ENCODE data around the gene KRT73.

DNA sequence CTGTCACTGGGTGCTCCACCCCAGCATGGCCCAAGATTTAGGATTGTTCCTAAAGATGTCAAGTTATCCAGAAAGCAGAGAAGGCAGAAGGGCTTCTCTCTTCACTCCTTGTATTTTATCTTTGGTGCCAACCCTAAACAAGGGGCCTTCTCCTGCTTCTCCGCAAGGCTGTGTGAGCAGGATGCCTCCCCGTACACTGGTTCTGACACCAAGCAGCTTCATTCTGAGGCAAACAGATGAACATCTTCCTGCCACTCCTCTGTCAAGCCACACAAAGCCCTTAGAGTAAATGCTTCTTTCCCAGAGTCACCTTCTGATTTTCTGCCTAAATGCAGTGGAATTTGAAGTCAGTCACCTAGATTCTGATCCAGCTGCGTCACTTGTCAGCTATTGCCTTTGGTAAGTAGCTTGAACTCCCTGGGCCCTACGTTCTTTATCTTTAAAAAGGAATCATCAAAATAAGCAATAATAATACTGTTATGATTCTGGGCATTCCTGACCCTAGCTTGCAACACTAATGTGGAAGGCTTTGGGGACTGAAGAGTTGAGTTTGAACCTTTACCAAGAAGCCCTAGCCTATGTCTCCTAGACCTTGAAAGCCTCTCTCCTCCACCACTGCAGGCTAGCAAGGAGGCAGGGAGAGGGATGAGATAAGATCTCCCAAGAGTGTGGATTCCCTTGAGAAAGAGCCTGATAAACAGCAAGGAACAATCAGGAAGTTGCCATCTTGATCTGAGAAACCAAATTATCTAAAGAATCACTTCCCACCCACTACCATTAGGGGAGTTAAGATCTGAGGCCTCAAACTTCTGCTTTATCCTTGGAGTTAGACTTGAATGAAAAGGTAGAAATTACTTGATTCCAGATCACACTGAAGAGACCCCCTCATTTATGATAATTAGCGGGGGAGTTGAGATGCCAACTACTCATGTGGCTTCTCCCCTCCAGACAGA, 5.7 kb downstream of the KRT73 start:
- TF ChIP-seq, protein P1, sequence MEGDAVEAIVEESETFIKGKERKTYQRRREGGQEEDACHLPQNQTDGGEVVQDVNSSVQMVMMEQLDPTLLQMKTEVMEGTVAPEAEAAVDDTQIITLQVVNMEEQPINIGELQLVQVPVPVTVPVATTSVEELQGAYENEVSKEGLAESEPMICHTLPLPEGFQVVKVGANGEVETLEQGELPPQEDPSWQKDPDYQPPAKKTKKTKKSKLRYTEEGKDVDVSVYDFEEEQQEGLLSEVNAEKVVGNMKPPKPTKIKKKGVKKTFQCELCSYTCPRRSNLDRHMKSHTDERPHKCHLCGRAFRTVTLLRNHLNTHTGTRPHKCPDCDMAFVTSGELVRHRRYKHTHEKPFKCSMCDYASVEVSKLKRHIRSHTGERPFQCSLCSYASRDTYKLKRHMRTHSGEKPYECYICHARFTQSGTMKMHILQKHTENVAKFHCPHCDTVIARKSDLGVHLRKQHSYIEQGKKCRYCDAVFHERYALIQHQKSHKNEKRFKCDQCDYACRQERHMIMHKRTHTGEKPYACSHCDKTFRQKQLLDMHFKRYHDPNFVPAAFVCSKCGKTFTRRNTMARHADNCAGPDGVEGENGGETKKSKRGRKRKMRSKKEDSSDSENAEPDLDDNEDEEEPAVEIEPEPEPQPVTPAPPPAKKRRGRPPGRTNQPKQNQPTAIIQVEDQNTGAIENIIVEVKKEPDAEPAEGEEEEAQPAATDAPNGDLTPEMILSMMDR (conservative IDR thresholded peaks at IDR 0.05 in 1 of 2, IDR thresholded peaks at IDR 0.05 in 1 of 2; ENCODE audit: extremely low read depth in 1 of 2, insufficient read depth in 1 of 2, low read depth in 1 of 2, low read length in 2 of 2): no peak
- no peak for TF ChIP-seq EZH2 (IDR thresholded peaks at IDR 0.05; ENCODE audit: borderline replicate concordance, low read length)
